ENCODE measurements around the gene PTPRN2. TPM values are rescaled to one million over a fixed set of nuclear protein-coding genes. Genes with fewer than 3 reads are reported as not detected.

Gene PTPRN2
- total RNA-seq, 1 experiment from 2014 or later, result 2.1 TPM

DNA sequence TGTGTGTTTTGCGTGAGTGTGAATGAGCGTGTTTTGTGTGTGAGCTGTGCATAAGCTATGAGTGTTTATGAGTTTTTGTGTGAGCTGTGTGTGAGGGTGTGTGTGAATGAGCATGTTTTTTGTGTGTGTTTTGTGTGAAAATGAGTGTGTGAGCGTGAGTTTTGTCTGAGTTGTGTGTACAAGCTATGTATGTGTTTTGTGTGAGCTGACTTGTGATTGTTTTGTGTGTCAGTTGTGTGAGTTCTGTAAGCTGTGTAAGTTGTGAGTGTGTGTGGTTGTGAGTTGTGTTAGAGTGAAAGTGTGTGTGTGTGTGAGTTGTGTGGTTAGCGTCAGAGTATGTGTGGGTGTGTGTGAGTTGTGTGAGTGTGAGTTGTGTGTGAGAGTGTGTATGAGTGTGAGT is 343.2 kb downstream of the PTPRN2 start (continued):
- TF ChIP-seq, protein P1, sequence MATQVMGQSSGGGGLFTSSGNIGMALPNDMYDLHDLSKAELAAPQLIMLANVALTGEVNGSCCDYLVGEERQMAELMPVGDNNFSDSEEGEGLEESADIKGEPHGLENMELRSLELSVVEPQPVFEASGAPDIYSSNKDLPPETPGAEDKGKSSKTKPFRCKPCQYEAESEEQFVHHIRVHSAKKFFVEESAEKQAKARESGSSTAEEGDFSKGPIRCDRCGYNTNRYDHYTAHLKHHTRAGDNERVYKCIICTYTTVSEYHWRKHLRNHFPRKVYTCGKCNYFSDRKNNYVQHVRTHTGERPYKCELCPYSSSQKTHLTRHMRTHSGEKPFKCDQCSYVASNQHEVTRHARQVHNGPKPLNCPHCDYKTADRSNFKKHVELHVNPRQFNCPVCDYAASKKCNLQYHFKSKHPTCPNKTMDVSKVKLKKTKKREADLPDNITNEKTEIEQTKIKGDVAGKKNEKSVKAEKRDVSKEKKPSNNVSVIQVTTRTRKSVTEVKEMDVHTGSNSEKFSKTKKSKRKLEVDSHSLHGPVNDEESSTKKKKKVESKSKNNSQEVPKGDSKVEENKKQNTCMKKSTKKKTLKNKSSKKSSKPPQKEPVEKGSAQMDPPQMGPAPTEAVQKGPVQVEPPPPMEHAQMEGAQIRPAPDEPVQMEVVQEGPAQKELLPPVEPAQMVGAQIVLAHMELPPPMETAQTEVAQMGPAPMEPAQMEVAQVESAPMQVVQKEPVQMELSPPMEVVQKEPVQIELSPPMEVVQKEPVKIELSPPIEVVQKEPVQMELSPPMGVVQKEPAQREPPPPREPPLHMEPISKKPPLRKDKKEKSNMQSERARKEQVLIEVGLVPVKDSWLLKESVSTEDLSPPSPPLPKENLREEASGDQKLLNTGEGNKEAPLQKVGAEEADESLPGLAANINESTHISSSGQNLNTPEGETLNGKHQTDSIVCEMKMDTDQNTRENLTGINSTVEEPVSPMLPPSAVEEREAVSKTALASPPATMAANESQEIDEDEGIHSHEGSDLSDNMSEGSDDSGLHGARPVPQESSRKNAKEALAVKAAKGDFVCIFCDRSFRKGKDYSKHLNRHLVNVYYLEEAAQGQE (IDR thresholded peaks at IDR 0.05; ENCODE audit: low read depth), result no peak
- TF ChIP-seq ATF3 (IDR thresholded peaks at IDR 0.05) (no peak), FOSL1 (IDR thresholded peaks at IDR 0.05; ENCODE audit: low read depth) (no peak), SRF (IDR thresholded peaks at IDR 0.05; ENCODE audit: low read depth) (no peak), ZNF274 (IDR thresholded peaks at IDR 0.05; ENCODE audit: low read depth, low read length) (no peak), SIN3A (IDR thresholded peaks at IDR 0.05; ENCODE audit: low read depth) (no peak)
- TF ChIP-seq, protein P2, sequence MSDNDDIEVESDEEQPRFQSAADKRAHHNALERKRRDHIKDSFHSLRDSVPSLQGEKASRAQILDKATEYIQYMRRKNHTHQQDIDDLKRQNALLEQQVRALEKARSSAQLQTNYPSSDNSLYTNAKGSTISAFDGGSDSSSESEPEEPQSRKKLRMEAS (IDR thresholded peaks at IDR 0.05), result no peak

DNA sequence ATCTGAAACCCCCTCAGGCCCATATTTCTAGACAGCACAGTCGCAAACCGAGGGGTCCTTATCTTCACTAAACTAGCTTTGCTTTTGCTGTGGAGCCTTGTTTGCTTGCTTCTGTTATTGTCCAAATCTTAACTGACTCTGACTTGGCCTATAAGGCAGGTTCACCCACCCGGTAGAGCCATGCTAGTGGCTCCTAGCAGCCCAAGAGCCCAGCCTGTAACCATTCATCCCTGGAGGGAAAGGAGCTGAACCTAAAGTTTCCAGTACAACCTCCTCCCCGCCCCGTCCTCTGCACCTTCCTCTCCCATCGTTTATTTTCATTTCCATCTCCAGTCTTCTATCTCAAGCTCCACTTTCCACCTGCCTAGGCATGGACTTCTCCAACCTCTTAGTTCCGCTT is 345.7 kb downstream of the PTPRN2 start:
- Histone ChIP-seq H3K27ac (ENCODE audit: low read depth, low read length) (no peak overlapping the region), H2AFZ (ENCODE audit: low read depth, low read length, poor library complexity, severe bottlenecking) (no peak overlapping the region), H4K20me1 (ENCODE audit: insufficient read depth) (no peaks in the 10 kb centered on the region), H3K4me2 (ENCODE audit: low read length) (no peak overlapping the region), H3K36me3 (ENCODE audit: control insufficient read depth in 1 of 2, insufficient read depth in 2 of 2, low read length in 2 of 2) (no peaks in the 10 kb centered on the region), H3K4me3 (replicated peaks in 1 of 2; ENCODE audit: low read depth in 1 of 2, low read length in 2 of 2) (no peak overlapping the region), H3K9me2 (ENCODE audit: insufficient read depth) (no peaks in the 10 kb centered on the region), H3K4me1 (ENCODE audit: control insufficient read depth in 1 of 2, insufficient read depth in 2 of 2, low read length in 2 of 2) (no peaks in the 10 kb centered on the region), H3K27me3 (ENCODE audit: insufficient read depth, low read length) (no peaks in the 10 kb centered on the region), H3K79me2 (ENCODE audit: insufficient read depth, low read length) (no peaks in the 10 kb centered on the region), H3K9ac (ENCODE audit: low read length) (no peak overlapping the region), H3K9me3 (ENCODE audit: control insufficient read depth in 1 of 2, insufficient read depth in 1 of 2, low read depth in 1 of 2, low read length in 2 of 2) (no peaks in the 10 kb centered on the region)
- RAD21 ChIA-PET (ENCODE audit: low non-redundant PET in 1 of 2, low total read pairs in 2 of 2, uncharacterized antibody in 2 of 2, unreplicated experiment in 2 of 2), result no interaction called here
- ATAC-seq, result no peak
- CTCF ChIA-PET, result no interaction called here
- intact Hi-C loops (cut with micrococcal nuclease), result no loop called here
- DNase-seq (ENCODE audit: low read depth, low spot score), result no peak
- POLR2A ChIA-PET, result no interaction called here
- no TSS peak for BruUV-seq (replicated peaks)
- no peak for TF ChIP-seq FOSL1 (IDR thresholded peaks at IDR 0.05; ENCODE audit: low read depth)
- TF ChIP-seq SRF (IDR thresholded peaks at IDR 0.05; ENCODE audit: low read depth), result no peak
- no peak for TF ChIP-seq CEBPB (IDR thresholded peaks at IDR 0.05; ENCODE audit: low read depth)
- TF ChIP-seq, protein P2 (IDR thresholded peaks at IDR 0.05), result no peak
- TF ChIP-seq ATF3 (IDR thresholded peaks at IDR 0.05), result no peak
- no peak for TF ChIP-seq ZNF274 (IDR thresholded peaks at IDR 0.05; ENCODE audit: low read depth, low read length)
- TF ChIP-seq POLR2AphosphoS5 (IDR thresholded peaks at IDR 0.05; ENCODE audit: low read depth, low read length), result no peak
- no peak for TF ChIP-seq EZH2 (IDR thresholded peaks at IDR 0.05)
- TF ChIP-seq CTCF (IDR thresholded peaks at IDR 0.05 in 2 of 3, conservative IDR thresholded peaks at IDR 0.05 in 1 of 3; ENCODE audit: borderline replicate concordance in 1 of 3, insufficient read depth in 1 of 3, low read depth in 2 of 3, low read length in 2 of 3), result no peak
- TF ChIP-seq EGR1 (IDR thresholded peaks at IDR 0.05; ENCODE audit: low read depth), result no peak
- TF ChIP-seq RAD21 (IDR thresholded peaks at IDR 0.05; ENCODE audit: low read depth), result no peak
- TF ChIP-seq ZFX (IDR thresholded peaks at IDR 0.05), result no peak
- TF ChIP-seq JUND (IDR thresholded peaks at IDR 0.05), result no peak
- no peak for TF ChIP-seq EZH2phosphoT487 (IDR thresholded peaks at IDR 0.05; ENCODE audit: borderline replicate concordance)
